NK-92 treated with Interleukin-12 subunit alpha and Interleukin-12 subunit beta, amount 100 ng/mL, for 24 hours (cell line): ENCODE results near the gene HIGD1B.

Source experiments
- DNase-seq: peaks from one replicate; lab custom pipeline; 2025; lab: John Stamatoyannopoulos, UW

Gene HIGD1B

GRCh38 chr17:44878627-44879221 is 31.0 kb downstream of the HIGD1B start:
- DNase-seq: no peak

GRCh38 chr17:44879376-44879775 is 31.7 kb downstream of the HIGD1B start:
- DNase-seq: no peak

- DNase-seq: no peak
Measured at GRCh38 chr17:44880062-44880461, 32.4 kb downstream of the HIGD1B start.

GRCh38 chr17:44881145-44881544 is 33.5 kb downstream of the HIGD1B start:
- no peak for DNase-seq

GRCh38 chr17:44884941-44885340 is 37.3 kb downstream of the HIGD1B start:
- DNase-seq: no peak

GRCh38 chr17:44887016-44887415 is 39.3 kb downstream of the HIGD1B start:
- no peak for DNase-seq

GRCh38 chr17:44887971-44888954 is 40.6 kb downstream of the HIGD1B start:
- no peak for DNase-seq

- no peak for DNase-seq
Measured at GRCh38 chr17:44889003-44889402, 41.3 kb downstream of the HIGD1B start.

GRCh38 chr17:44892250-44892649 is 44.6 kb downstream of the HIGD1B start:
- DNase-seq: no peak

- DNase-seq: no peak
Measured at GRCh38 chr17:44894642-44895041, 47.0 kb downstream of the HIGD1B start.

- DNase-seq: no peak
Measured at GRCh38 chr17:44898768-44899073, 51.0 kb downstream of the HIGD1B start.

- peak; percentile 89 for DNase-seq
Measured at GRCh38 chr17:44899074-44899782, 51.5 kb downstream of the HIGD1B start, which contains the start of gene EFTUD2. Gene EFTUD2 (minus strand): TSS chr17:44899445. CDS start chr17:44894521, 4,924 bp downstream.
